ENCODE results near the gene PHLPP1.

GRCh38 chr18:62885804-62886203, 170.5 kb downstream of the PHLPP1 start:
- TF ChIP-seq POLR2A (IDR thresholded peaks at IDR 0.05; ENCODE audit: low read length) (no peak), GATA1 (IDR thresholded peaks at IDR 0.05; ENCODE audit: low read depth, low read length) (no peak)
